Endothelial cell of umbilical vein (primary cell): ENCODE measurements around the gene CDH9. TPM values are rescaled to one million over a fixed set of nuclear protein-coding genes. Genes with fewer than 3 reads are reported as not detected.

Experiments
- BruUV-seq: library from RNA; stranded (reverse); fragments of 400-500 nt; replicated peaks from 2 replicates; lab custom pipeline; 2021; lab: Mats Ljungman, UMichigan
- CTCF ChIA-PET: fragments of 300-600, 350-600 bp; sonication (Branson Sonifier 250); formaldehyde crosslinking; loops from one replicate; lab custom pipeline; 2021; ENCODE audit warnings: antibody characterized with exemption, inconsistent platforms; lab: Charles Lee
- POLR2A ChIA-PET: fragments of 300-600, 350-600 bp; sonication (Branson Sonifier 250); formaldehyde crosslinking; loops from one replicate; lab custom pipeline; 2021; ENCODE audit warnings: antibody characterized with exemption, inconsistent platforms; lab: Charles Lee
- DNase-seq: peaks from one replicate; pipeline ENCODE4 v3.0.0-alpha.2; 2011; ENCODE audit warnings: low read depth, low spot score
- FAIRE-seq: peaks from 2 replicates; lab custom pipeline; 2011; peaks lifted over from hg19 to GRCh38; lab: Jason Lieb, UNC
- H2AFZ ChIP-seq: 2 replicates; pipeline ENCODE4 v1.6.0; 2012; ENCODE audit warnings: low read depth, low read length, control low read depth, inconsistent platforms
- H3K27ac ChIP-seq: 2 replicates; pipeline ENCODE4 v1.5.1; 2011; ENCODE audit warnings: low read depth, mild to moderate bottlenecking, control low read depth, low read length, moderate library complexity; ENCODE audit not compliant: insufficient read depth
- H3K27me3 ChIP-seq, 2 experiments: 2 replicates each; pipeline versions ENCODE4 v1.6.0 to v1.6.1; 2011; ENCODE audit warnings: low read length in 2 of 2, mixed read lengths in 1 of 2; ENCODE audit not compliant: control insufficient read depth in 2 of 2, insufficient read depth in 2 of 2
- H3K36me3 ChIP-seq, 2 experiments: 2 replicates in 1 of 2; 3 replicates in 1 of 2; pipeline ENCODE4 v1.5.1; 2011; ENCODE audit warnings: low read length in 2 of 2, mild to moderate bottlenecking in 1 of 2, moderate library complexity in 1 of 2; ENCODE audit not compliant: control insufficient read depth in 2 of 2, insufficient read depth in 2 of 2; ENCODE audit errors: extremely low read depth in 1 of 2
- H3K4me1 ChIP-seq: 3 replicates; pipeline ENCODE4 v1.5.1; 2011; ENCODE audit warnings: mild to moderate bottlenecking, low read length; ENCODE audit not compliant: control insufficient read depth, insufficient read depth; ENCODE audit errors: extremely low read depth
- H3K4me2 ChIP-seq: 2 replicates; pipeline ENCODE4 v1.6.1; 2011; ENCODE audit warnings: low read length, control low read depth, mixed read lengths; ENCODE audit not compliant: insufficient read depth
- H3K4me3 ChIP-seq, 3 experiments: fragments of 200-600 bp in 1 of 3; sonication (generic), shearing (Covaris generic) in 1 of 3; replicated peaks in 1 of 3; 2 replicates each; pipeline ENCODE4 v1.5.1; 2011 to 2016; ENCODE audit warnings: control low read depth in 3 of 3, low read length in 3 of 3, mild to moderate bottlenecking in 2 of 3, inconsistent platforms in 1 of 3, low read depth in 1 of 3, moderate library complexity in 1 of 3; ENCODE audit not compliant: insufficient read depth in 1 of 3
- H3K79me2 ChIP-seq: 2 replicates; pipeline ENCODE4 v1.6.0; 2012; ENCODE audit warnings: low read length, inconsistent platforms; ENCODE audit not compliant: control insufficient read depth, insufficient read depth
- H3K9ac ChIP-seq: replicated peaks from 2 replicates; pipeline ENCODE3; 2011; ENCODE audit warnings: low read length, control low read depth; ENCODE audit not compliant: insufficient read depth; ENCODE audit errors: extremely low read depth
- H3K9me1 ChIP-seq: replicated peaks from 3 replicates; pipeline ENCODE4 v1.6.0; 2011; ENCODE audit warnings: mild to moderate bottlenecking, low read length; ENCODE audit not compliant: control insufficient read depth, insufficient read depth; ENCODE audit errors: extremely low read depth
- H3K9me3 ChIP-seq: replicated peaks from 2 replicates; pipeline ENCODE4 v1.5.1; 2012; ENCODE audit warnings: low read length, inconsistent platforms; ENCODE audit not compliant: control insufficient read depth, insufficient read depth
- H4K20me1 ChIP-seq: replicated peaks from 2 replicates; pipeline ENCODE3; 2011; ENCODE audit warnings: mild to moderate bottlenecking, low read length; ENCODE audit not compliant: control insufficient read depth, insufficient read depth; ENCODE audit errors: extremely low read depth
- EZH2 ChIP-seq: IDR thresholded peaks from 2 replicates; pipeline ENCODE4 v1.6.1; 2012; ENCODE audit warnings: borderline replicate concordance, low read depth, mild to moderate bottlenecking, moderate library complexity, low read length, inconsistent platforms; ENCODE audit not compliant: severe bottlenecking
- FOS ChIP-seq: IDR thresholded peaks from 2 replicates; pipeline ENCODE4 v1.6.1; 2011; ENCODE audit warnings: mild to moderate bottlenecking, low read length, moderate library complexity, borderline replicate concordance; ENCODE audit not compliant: insufficient read depth
- GATA2 ChIP-seq: IDR thresholded peaks from 2 replicates; pipeline ENCODE4 v1.7.0; 2011; ENCODE audit warnings: low read depth, mild to moderate bottlenecking, moderate library complexity, mixed read lengths, low read length; ENCODE audit not compliant: insufficient read length, insufficient read depth
- JUN ChIP-seq: IDR thresholded peaks from 2 replicates; pipeline ENCODE4 v1.6.1; 2011; ENCODE audit warnings: borderline replicate concordance, low read depth; ENCODE audit not compliant: insufficient read length, insufficient read depth
- MYC ChIP-seq: IDR thresholded peaks from one replicate; pipeline ENCODE4 v1.6.1; 2011; ENCODE audit warnings: mild to moderate bottlenecking, low read depth, low read length
- POLR2A ChIP-seq: IDR thresholded peaks from 2 replicates; pipeline ENCODE4 v1.6.1; 2012; ENCODE audit warnings: low read depth, mild to moderate bottlenecking, control low read depth, low read length
- POLR2AphosphoS5 ChIP-seq: IDR thresholded peaks from 2 replicates; pipeline ENCODE4 v1.6.1; 2012; ENCODE audit warnings: low read depth, mild to moderate bottlenecking, control low read depth, low read length, moderate library complexity; ENCODE audit not compliant: insufficient read depth
- dilution Hi-C: fragments of 300-500 bp; cut with MboI; formaldehyde crosslinking; loops from one replicate; pipeline ENCODE4 v1.15.0; 2019; ENCODE audit warnings: low sequenced_read_pairs; ENCODE audit not compliant: extremely low pct_ligation_motif_present
- intact Hi-C: fragments of 100-400 bp; cut with micrococcal nuclease; formaldehyde crosslinking; loops from one replicate; pipeline ENCODE4 v1.10.0; 2022
- polyA plus RNA-seq, 4 experiments: library from polyadenylated mRNA; depleted of rRNA in 3 of 4; stranded (reverse) in 3 of 4; unstranded in 1 of 4; fragments of >200 nt; gene quantifications; 2 replicates each; pipeline versions ENCODE4 v1.2.1 to v1.2.3, GENCODE V29; 2011 to 2012; ENCODE audit warnings: missing spikeins in 1 of 4
- total RNA-seq: library from RNA; stranded (reverse); gene quantifications from 2 replicates; pipeline ENCODE4 v1.2.3, GENCODE V29; 2021
- TF ChIP-seq, protein P1 (sequence below), 2 donors: IDR thresholded peaks; 1 replicate in 1 of 2; 2 replicates in 1 of 2; pipeline ENCODE4 v1.5.1; 2011; ENCODE audit warnings: low read length in 2 of 2, mild to moderate bottlenecking in 2 of 2, moderate library complexity in 2 of 2, control low read depth in 1 of 2, inconsistent platforms in 1 of 2, low read depth in 1 of 2; ENCODE audit not compliant: insufficient read depth in 1 of 2; ENCODE audit errors: extremely low read depth in 1 of 2
- TF ChIP-seq, protein P2 (sequence below): IDR thresholded peaks from 2 replicates; pipeline ENCODE4 v1.6.1; 2011; ENCODE audit not compliant: insufficient read depth, insufficient read length

CDH9 gene
- total and polyA plus RNA-seq, 2 donors (not counting 3 experiments of a cell fraction or from before 2014, with no cell fraction given): not detected

DNA sequence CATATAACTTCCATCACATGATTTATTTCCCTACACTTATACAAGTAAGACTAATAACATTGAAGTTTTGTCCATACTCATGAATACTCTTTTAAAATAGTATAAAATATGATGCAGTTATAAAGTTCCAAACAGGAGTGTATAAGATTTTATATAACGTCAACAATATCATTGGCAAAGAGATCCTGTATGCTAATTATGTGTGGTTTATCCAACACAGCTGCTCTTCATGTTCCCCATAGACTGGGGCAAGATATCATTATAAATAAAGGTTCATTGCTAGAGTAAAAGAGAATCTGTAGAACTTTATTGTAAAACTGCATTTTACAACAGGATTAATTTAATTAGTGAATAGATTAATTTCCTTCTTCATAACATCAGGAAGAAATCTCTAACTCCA is 16.9 kb downstream of the CDH9 start:
- Histone ChIP-seq H3K9ac (no peak overlapping the region), H3K27ac (no peak overlapping the region), H3K27me3 (no peaks in the 10 kb centered on the region), H3K9me1 (no peaks in the 10 kb centered on the region), H2AFZ (no peak overlapping the region), H3K9me3 (peaks cover 4% of the 10 kb centered on the region), H3K4me3 (no peak overlapping the region), H4K20me1 (no peaks in the 10 kb centered on the region), H3K36me3 (no peaks in the 10 kb centered on the region), H3K4me1 (no peaks in the 10 kb centered on the region), H3K79me2 (no peaks in the 10 kb centered on the region), H3K4me2 (no peak overlapping the region)
- DNase-seq: no peak
- dilution Hi-C loops: no loop called here
- FAIRE-seq: no peak
- intact Hi-C loops: no loop called here
- ChIA-PET CTCF (no interaction called here), POLR2A (no interaction called here)
- TF ChIP-seq GATA2 (no peak), FOS (no peak), POLR2A (no peak), EZH2 (no peak), JUN (no peak), POLR2AphosphoS5 (no peak), MYC (no peak)
- TF ChIP-seq, protein P1, sequence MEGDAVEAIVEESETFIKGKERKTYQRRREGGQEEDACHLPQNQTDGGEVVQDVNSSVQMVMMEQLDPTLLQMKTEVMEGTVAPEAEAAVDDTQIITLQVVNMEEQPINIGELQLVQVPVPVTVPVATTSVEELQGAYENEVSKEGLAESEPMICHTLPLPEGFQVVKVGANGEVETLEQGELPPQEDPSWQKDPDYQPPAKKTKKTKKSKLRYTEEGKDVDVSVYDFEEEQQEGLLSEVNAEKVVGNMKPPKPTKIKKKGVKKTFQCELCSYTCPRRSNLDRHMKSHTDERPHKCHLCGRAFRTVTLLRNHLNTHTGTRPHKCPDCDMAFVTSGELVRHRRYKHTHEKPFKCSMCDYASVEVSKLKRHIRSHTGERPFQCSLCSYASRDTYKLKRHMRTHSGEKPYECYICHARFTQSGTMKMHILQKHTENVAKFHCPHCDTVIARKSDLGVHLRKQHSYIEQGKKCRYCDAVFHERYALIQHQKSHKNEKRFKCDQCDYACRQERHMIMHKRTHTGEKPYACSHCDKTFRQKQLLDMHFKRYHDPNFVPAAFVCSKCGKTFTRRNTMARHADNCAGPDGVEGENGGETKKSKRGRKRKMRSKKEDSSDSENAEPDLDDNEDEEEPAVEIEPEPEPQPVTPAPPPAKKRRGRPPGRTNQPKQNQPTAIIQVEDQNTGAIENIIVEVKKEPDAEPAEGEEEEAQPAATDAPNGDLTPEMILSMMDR (IDR thresholded peaks at IDR 0.05; ENCODE audit: extremely low read depth in 1 of 2, insufficient read depth in 1 of 2, low read depth in 1 of 2, low read length in 2 of 2): no peak
- TF ChIP-seq, protein P2, sequence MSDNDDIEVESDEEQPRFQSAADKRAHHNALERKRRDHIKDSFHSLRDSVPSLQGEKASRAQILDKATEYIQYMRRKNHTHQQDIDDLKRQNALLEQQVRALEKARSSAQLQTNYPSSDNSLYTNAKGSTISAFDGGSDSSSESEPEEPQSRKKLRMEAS: no peak
- BruUV-seq: no TSS peak
